ENCODE data around the gene ADAMTS2. TPM values are rescaled to one million over a fixed set of nuclear protein-coding genes. Genes with fewer than 3 reads are reported as not detected.

ADAMTS2 gene
- total RNA-seq, 1 donor from 2014 or later = 93.2 TPM

GRCh38 chr5:179171816-179172745, 173.2 kb downstream of the ADAMTS2 start:
- Mint-ChIP-seq H3K27me3 (ENCODE audit: low read depth) (peaks cover 2% of the 10 kb centered on the region), H3K4me3 (ENCODE audit: unreplicated experiment) (no peak overlapping the region), H3K4me1 (ENCODE audit: low read depth) (no peaks in the 10 kb centered on the region), H3K27ac (ENCODE audit: unreplicated experiment) (no peak overlapping the region), H3K36me3 (ENCODE audit: low read depth) (peaks cover 4% of the 10 kb centered on the region), H3K9me3 (ENCODE audit: low read depth) (no peaks in the 10 kb centered on the region)
- TF ChIP-seq, protein P1, sequence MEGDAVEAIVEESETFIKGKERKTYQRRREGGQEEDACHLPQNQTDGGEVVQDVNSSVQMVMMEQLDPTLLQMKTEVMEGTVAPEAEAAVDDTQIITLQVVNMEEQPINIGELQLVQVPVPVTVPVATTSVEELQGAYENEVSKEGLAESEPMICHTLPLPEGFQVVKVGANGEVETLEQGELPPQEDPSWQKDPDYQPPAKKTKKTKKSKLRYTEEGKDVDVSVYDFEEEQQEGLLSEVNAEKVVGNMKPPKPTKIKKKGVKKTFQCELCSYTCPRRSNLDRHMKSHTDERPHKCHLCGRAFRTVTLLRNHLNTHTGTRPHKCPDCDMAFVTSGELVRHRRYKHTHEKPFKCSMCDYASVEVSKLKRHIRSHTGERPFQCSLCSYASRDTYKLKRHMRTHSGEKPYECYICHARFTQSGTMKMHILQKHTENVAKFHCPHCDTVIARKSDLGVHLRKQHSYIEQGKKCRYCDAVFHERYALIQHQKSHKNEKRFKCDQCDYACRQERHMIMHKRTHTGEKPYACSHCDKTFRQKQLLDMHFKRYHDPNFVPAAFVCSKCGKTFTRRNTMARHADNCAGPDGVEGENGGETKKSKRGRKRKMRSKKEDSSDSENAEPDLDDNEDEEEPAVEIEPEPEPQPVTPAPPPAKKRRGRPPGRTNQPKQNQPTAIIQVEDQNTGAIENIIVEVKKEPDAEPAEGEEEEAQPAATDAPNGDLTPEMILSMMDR (IDR thresholded peaks at IDR 0.05) = no peak
- DNase-seq (ENCODE audit: low spot score) = peak; percentile 68

GRCh38 chr5:179171251-179171815, 173.9 kb downstream of the ADAMTS2 start:
- Mint-ChIP-seq H3K4me3 (ENCODE audit: unreplicated experiment) (no peak overlapping the region), H3K36me3 (ENCODE audit: low read depth) (peaks cover 2% of the 10 kb centered on the region), H3K27me3 (ENCODE audit: low read depth) (no peaks in the 10 kb centered on the region), H3K4me1 (ENCODE audit: low read depth) (no peaks in the 10 kb centered on the region), H3K27ac (ENCODE audit: unreplicated experiment) (no peak overlapping the region), H3K9me3 (ENCODE audit: low read depth) (no peaks in the 10 kb centered on the region)
- TF ChIP-seq, protein P1 (IDR thresholded peaks at IDR 0.05) = no peak
- peak; percentile 79 for DNase-seq (ENCODE audit: low spot score)

- Mint-ChIP-seq H3K9me3 (ENCODE audit: low read depth) (no peaks in the 10 kb centered on the region), H3K36me3 (ENCODE audit: low read depth) (peaks cover 1% of the 10 kb centered on the region), H3K4me3 (ENCODE audit: unreplicated experiment) (no peak overlapping the region), H3K27me3 (ENCODE audit: low read depth) (no peaks in the 10 kb centered on the region), H3K4me1 (ENCODE audit: low read depth) (no peaks in the 10 kb centered on the region), H3K27ac (ENCODE audit: unreplicated experiment) (no peak overlapping the region)
- TF ChIP-seq, protein P1 (IDR thresholded peaks at IDR 0.05) = no peak
- peak; percentile 43 for DNase-seq (ENCODE audit: low spot score)
Observed at GRCh38 chr5:179170606-179171005, 174.7 kb downstream of the ADAMTS2 start.

- Mint-ChIP-seq H3K27me3 (ENCODE audit: low read depth) (no peaks in the 10 kb centered on the region), H3K9me3 (ENCODE audit: low read depth) (no peaks in the 10 kb centered on the region), H3K27ac (ENCODE audit: unreplicated experiment) (no peak overlapping the region)
Observed at GRCh38 chr5:179169836-179170235, 175.4 kb downstream of the ADAMTS2 start.

DNA sequence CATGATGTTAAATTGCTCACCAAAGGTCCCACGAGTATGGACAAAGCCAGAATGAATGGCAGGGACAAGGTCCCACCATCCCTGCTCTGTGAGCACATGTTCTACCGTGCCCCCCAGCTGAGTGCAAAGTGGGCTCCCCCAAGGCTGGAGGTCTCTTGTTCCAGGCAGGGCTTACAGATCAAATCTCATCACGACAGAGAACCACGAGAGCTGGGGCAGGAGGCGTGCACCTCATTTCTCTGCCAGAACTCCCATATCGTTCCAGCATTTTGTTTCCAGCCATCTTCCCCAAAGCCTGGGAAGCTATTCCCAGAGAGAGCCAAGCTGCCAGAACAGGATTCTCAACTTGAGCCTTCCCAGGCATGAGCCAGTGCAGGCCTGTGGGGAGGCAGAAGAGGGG, 176.6 kb downstream of the ADAMTS2 start:
- Mint-ChIP-seq H3K27me3 (ENCODE audit: low read depth) (no peaks in the 10 kb centered on the region), H3K4me1 (ENCODE audit: low read depth) (no peaks in the 10 kb centered on the region), H3K36me3 (ENCODE audit: low read depth) (peaks cover 4% of the 10 kb centered on the region), H3K27ac (ENCODE audit: unreplicated experiment) (no peak overlapping the region), H3K9me3 (ENCODE audit: low read depth) (no peaks in the 10 kb centered on the region), H3K4me3 (ENCODE audit: unreplicated experiment) (no peak overlapping the region)
- TF ChIP-seq, protein P1 (IDR thresholded peaks at IDR 0.05) = no peak
- DNase-seq (ENCODE audit: low spot score) = peak; percentile 36

More at GRCh38 chr5:179169836-179170235, 175.4 kb downstream of the ADAMTS2 start:
- TF ChIP-seq, protein P1 (IDR thresholded peaks at IDR 0.05) = no peak
- Mint-ChIP-seq H3K36me3 (ENCODE audit: low read depth) (peaks cover 1% of the 10 kb centered on the region), H3K4me3 (ENCODE audit: unreplicated experiment) (no peak overlapping the region), H3K4me1 (ENCODE audit: low read depth) (no peaks in the 10 kb centered on the region)
- no peak for DNase-seq (ENCODE audit: low spot score)
